Measurements from ENCODE around the gene CYP26A1. TPM values are rescaled to one million over a fixed set of nuclear protein-coding genes. Genes with fewer than 3 reads are reported as not detected.

CYP26A1 gene
- total RNA-seq, 1 experiment from 2014 or later = 0.24 TPM

DNA sequence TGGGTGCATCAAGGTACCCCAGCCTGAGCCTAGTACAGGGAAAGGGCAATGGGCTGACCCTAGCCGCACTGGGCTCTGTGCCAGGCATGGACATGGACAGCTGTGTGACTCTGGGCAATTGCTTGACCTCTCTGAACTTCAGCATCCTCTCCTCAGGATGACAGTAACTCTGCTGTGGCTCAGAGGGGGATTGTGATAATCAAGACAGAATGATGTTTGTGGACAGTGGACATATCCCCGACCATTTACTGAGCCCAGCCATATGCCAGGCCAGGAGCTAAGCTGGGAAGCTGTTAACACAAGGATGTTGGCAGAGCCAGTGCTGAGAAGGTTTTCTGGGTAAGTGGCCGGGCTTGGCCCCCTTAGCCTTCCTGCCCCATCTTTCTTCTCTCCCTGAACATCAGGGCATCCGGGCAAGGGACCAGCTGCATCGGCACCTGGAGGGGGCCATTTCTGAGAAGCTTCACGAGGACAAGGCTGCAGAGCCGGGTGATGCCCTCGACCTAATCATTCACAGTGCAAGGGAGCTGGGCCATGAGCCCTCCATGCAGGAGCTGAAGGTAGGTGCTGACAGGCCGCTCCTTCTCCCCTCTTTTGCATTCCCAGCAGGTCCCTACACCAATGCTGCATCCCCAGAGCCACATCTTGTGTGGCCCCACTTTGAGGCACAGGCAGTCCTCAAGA is 9.6 kb upstream of the CYP26A1 start:
- DNase-seq (ENCODE audit: low spot score) = no peak
- in situ Hi-C loops (cut with HindIII; ENCODE audit: low sequenced_read_pairs) = no loop called here

DNA sequence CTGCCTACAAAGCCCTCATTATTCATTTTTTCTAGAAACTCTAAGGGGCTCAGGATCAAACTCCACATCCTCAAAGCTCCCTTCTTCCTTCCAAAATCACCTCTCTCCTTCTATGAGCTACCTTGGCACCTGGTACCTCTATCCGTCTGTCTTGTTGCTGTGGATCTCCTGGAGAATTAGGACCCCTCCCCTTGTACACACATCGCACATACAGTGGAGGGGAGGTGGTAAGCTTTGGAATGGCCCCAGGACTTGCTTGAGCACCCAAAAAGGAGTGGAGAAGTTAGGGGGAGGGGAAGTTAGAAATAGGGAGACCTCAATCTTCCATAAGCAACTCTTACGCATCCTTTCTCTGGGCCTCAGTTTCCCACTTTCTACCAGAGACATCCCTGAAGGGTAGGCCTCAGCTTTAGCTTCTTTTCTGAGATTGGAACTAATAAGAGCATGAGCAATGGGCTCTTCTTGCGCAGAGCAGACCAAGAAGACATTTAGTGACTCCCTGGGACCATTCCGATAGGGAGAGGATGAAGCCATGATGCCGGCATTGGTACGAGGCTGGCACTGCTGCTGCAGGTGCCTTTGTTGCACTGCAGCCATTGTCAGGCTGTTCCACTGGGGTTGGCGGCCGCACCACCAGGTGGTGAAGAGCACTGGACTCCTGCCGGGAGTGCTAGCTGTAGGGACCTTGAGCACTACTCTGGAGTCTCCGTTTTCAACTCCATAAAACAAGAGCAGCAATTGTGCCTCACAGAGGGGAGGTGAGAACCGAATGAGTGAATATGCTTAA is 8.6 kb upstream of the CYP26A1 start:
- no peak for DNase-seq (ENCODE audit: low spot score)
- in situ Hi-C loops (cut with HindIII; ENCODE audit: low sequenced_read_pairs) = no loop called here

DNA sequence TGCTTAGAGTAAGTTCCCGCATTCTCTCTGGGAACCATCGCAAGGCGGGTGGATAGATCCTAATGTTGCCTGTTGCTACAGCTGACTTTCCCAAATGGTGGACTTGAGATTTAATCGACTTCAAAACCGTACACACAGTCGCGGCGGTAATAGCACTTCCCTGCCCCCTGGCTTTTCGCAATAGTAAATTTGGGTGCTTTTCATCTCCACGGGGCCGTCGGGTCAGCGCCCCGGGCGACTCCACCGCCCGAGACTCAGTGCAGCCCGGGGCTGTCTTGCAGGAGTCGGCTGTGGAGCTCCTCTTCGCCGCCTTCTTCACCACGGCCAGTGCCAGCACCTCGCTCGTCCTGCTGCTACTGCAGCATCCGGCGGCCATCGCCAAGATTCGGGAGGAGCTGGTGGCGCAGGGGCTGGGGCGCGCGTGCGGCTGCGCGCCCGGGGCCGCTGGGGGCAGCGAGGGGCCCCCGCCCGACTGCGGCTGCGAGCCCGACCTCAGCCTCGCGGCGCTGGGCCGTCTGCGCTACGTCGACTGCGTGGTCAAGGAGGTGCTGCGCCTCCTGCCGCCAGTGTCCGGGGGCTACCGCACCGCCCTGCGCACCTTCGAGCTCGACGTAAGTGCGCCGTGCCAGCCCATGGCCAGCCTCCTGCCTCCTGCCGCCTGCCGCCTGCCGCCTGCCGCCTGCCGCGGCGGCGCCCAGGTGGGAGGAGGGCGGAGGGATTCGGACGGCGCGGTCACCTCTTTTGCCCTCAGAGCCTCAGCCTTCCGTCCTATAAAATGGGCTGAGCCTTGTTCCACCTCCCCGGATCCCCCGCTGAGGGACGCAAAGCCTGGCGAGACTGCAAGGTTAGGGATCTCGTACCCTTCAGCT is 7.8 kb upstream of the CYP26A1 start:
- in situ Hi-C loops (cut with HindIII; ENCODE audit: low sequenced_read_pairs) = no loop called here
- no peak for DNase-seq (ENCODE audit: low spot score)

DNA sequence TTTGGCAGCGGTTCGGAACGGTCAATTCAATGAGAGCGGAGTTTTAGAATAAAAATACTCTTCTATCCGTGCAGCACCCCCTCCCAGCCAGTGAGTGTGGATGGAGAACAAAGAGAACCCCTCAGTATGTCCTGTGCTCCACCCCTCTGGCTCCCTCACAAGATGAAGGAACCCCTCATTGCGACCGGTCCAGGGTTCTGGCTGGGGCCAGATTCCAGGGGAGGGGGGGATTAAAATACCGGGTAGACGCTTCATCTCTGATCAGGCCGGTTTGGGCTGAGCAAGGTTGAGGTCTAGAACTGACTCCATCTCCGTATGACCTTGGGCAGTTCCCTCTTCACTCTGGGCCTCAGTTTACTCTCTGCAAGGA is 7.2 kb upstream of the CYP26A1 start:
- DNase-seq (ENCODE audit: low spot score) = no peak
- in situ Hi-C loops (cut with HindIII; ENCODE audit: low sequenced_read_pairs) = no loop called here

DNA sequence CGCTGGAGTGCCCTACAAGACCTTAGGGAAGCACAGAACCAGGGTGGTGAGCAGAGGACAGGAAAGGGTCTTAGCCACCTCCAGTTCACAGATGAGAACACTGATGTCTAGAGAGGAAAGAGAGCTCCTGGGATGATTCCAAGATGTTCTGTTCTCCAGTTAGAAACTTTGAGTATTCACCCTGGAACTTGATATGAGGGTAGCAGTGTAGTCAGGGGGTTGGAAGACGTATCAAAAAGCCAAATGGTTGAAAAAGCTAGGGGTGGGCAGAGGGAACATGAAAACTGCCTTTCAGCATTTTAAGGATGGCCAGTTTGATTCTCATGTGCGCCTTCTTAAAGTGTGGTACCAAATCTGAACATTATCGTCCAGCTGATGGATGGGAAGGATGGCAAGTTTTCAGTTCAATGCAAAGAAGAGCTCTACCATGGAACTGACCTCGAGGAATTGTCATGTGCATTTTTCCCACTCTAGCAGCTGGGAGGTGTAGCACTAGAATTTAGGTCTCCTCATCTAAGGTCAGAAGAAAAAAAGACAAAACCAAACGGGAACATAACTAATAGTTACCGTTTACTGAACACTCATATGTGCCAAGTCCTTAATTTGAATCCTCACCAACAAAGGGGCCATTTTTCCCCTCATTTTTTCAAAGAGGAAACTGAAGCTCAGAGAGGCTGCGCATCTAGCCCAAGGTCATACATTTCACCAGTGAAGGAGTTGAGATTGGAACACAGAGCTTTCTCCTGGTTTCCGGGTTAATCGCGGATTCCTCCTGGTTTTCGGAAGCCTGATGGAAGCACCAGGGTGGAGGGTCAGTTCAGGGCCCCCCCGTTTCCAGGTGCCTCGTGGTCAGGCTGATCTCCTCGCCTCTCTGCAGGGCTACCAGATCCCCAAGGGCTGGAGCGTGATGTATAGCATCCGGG is 6.0 kb upstream of the CYP26A1 start:
- DNase-seq (ENCODE audit: low spot score) = no peak
- in situ Hi-C loops (cut with HindIII; ENCODE audit: low sequenced_read_pairs) = no loop called here

DNA sequence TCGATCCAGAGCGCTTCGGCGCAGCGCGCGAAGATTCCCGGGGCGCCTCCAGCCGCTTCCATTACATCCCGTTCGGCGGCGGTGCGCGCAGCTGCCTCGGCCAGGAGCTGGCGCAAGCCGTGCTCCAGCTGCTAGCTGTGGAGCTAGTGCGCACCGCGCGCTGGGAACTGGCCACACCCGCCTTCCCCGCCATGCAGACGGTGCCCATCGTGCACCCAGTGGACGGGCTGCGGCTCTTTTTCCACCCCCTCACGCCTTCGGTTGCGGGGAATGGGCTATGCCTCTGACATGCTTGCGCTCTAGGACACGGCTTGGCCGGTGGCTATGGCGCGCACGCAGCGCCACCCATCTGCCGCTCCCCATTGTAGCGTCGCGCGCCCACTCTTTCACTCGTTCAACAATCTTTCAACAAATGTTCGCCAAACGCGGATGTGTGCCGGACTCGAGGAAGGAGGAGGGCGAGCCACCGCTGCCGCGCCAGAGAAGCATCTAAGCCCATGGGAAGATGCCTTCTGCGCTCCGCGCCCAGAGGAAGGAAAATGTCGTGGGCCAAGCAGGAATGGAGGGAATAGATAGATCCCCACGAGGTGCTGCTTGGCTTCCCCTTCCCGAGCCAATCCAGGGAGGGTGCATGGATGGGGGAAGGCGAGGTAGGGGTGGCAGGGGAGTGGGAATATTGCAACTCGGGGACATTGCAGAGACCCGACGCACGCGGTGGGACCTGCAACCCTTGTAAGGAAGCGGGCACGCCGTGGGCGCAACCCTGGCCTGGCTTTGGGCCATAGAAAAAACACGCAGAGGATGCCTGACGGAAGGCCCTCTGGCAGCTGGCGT is 5.1 kb upstream of the CYP26A1 start:
- in situ Hi-C loops (cut with HindIII; ENCODE audit: low sequenced_read_pairs) = no loop called here
- DNase-seq (ENCODE audit: low spot score) = no peak

DNA sequence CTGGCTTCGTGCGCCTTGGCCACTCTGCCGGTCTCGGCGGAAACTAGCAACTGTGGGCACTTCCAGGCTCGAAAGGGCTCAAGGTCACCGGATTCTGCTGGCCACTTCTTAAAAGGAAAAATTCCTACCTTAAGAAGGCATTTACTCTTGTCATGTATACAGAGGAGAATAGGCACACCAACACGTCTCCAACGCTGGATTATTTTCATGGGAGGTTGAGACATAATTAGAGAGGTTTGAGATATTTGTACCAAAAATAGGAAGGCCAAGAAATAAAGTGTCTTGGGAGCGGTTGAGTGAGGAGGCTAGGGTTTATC is 4.5 kb upstream of the CYP26A1 start:
- in situ Hi-C loops (cut with HindIII; ENCODE audit: low sequenced_read_pairs) = no loop called here
- no peak for DNase-seq (ENCODE audit: low spot score)

DNA sequence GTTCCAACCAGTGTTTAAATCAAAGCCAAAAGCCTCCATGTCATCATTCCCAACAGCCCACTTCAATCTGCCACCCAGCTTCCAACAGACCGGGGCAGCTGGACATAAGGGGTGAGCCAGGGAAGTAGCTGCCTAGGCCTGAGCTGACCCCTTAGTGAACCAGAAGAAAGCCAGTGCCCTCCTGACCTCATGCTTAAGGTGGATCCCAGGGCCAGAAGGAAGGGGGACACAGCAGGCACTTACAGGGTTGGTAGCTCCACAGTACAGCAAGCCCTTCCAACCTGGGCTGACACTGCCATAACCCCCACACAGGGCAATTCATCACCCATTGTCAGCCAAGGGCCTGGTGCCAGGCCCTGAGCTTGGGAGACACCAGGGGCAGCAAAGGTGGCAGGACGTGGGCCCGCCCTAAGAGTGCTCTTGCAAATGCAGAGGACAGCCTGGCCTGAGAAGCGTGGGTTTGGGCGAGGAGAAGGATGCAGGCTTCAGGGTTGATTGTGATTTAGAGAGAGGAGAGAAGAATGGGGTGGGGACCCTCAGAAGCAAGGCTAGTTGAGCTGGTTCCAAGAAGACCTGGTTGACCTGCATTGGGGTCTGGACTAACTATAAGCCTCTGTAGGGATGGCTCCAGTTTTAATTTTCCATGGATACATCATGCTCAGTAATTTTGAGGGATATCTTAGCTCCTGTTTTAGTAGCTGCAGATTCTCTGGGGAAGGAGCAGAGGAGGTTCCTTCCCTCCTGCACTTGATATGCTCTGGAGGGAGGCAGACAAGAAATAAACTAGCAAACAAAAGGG is 3.1 kb upstream of the CYP26A1 start:
- DNase-seq (ENCODE audit: low spot score) = no peak
- in situ Hi-C loops (cut with HindIII; ENCODE audit: low sequenced_read_pairs) = no loop called here

DNA sequence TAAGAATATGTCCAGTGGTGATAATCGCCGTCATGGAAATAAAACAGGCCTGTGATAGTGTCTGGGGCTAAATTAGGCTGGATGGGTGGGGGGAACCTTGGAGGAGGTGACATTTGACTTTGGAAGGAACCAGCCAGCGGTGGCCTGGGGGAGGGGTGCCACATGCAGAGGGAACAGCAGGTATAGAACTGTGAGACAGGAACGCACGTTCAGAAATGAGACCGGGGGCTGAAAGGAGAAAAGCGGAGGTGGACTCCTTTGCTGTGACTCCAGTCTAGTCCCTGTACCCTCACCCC is 2.6 kb upstream of the CYP26A1 start:
- in situ Hi-C loops (cut with HindIII; ENCODE audit: low sequenced_read_pairs) = no loop called here
- no peak for DNase-seq (ENCODE audit: low spot score)

DNA sequence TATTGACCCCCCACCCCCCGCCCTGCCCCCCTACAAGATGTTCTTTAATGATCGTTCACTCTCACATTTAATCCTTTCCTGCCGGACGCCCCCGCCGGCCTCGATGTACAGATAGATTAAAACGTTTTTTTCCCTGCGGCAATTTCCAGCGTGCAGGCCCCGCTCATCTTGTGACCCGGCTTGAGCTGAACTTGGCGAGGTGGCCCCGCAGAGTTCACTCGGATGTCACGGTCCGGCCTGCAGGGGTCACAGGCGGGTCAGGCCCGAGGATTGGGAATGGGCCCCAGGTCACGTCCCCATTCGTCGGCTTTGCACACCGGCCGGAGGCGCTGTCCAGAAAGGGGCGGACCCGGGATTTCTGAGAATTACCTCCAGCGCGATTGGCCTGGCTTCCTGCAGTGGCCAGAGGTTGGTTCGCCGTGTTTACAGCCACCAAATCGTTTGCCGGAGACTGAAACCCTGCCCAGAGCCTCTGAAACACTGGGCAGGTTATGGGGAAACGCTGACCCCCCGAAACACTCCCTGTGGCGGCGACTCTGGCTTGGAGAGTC is 1.9 kb upstream of the CYP26A1 start:
- DNase-seq (ENCODE audit: low spot score) = no peak
- in situ Hi-C loops (cut with HindIII; ENCODE audit: low sequenced_read_pairs) = no loop called here

DNA sequence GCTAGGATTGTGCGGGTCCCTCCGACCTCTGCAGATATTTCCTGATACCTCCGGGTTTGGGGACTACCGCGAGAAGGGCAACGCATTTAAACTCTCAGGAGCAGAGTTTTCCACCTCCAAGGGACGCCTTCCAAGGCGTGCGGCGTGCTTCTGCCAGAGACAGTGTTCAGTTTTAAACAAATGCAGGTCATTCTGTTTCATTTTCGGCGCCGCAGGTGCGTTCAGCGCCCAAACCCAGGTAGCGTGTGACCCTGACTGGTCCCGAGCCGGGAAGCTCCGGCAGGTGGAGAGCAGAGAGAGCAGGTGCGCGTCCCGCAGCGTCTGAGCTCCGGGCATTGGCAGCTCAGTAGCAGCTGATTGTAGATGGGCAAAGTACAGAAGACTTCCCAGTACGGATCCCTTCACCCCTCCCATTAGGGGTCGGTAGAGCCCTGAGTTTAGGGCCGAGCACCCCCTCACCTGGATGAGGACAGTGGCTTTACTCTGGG is 1.4 kb upstream of the CYP26A1 start:
- in situ Hi-C loops (cut with HindIII; ENCODE audit: low sequenced_read_pairs) = no loop called here
- DNase-seq (ENCODE audit: low spot score) = no peak

DNA sequence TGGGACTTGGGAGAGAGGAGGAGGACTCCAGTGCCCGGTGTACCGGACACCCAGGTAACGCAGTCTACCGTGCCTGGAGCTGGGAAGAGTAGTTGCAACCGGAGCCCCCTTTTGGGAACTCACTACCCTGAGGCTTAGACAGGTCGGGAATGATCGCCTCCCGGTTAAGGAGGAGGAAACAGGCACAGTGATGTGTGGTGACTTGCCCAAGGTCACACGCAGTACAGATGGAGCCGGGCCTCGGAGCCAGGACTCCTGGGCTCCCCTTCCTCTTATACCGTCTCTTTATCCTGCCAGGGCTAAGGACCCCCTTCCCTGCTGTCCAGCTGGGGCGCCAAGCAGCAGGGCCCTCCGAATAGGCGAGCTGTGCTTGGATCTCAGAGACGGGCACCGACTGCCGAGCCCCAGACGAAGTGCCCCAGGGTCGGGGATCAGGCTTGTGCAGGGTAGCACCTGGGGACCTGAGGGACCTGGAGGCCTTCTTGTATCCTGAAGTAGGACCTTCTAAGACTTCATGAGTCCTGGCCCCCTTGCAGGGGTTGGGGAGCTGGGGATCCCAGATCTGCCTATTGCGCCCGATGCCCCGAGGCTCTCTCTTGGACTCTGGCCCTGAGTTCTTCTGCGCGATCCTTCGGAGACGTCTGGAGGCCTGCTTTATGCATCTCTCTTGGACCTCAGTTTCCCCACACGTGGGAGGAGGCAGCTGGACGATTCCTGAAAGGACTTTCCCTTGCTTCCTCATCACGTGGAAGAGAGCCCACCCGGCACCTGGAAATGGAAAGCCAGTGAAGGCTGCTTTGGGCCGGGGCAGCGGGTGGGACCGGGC is 767 bp upstream of the CYP26A1 start:
- in situ Hi-C loops (cut with HindIII; ENCODE audit: low sequenced_read_pairs) = no loop called here

DNA sequence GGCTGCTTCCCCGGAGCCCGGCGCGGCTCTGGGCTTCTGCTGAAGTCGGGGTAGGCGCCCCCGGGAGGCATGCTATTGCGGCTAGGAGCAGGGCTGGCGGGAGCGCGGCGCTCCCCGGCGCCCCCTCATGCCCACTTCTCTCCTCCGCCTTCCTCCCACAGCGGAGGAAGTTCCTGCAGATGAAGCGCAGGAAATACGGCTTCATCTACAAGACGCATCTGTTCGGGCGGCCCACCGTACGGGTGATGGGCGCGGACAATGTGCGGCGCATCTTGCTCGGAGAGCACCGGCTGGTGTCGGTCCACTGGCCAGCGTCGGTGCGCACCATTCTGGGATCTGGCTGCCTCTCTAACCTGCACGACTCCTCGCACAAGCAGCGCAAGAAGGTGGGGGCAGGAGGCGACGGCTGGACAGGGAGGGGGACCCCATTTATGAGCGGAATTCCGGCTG is 479 bp downstream of the CYP26A1 start:
- in situ Hi-C loops (cut with HindIII; ENCODE audit: low sequenced_read_pairs) = no loop called here
- no peak for DNase-seq (ENCODE audit: low spot score)

More for the DNA sequence above, 767 bp upstream of the CYP26A1 start:
- no peak for DNase-seq (ENCODE audit: low spot score)

DNA sequence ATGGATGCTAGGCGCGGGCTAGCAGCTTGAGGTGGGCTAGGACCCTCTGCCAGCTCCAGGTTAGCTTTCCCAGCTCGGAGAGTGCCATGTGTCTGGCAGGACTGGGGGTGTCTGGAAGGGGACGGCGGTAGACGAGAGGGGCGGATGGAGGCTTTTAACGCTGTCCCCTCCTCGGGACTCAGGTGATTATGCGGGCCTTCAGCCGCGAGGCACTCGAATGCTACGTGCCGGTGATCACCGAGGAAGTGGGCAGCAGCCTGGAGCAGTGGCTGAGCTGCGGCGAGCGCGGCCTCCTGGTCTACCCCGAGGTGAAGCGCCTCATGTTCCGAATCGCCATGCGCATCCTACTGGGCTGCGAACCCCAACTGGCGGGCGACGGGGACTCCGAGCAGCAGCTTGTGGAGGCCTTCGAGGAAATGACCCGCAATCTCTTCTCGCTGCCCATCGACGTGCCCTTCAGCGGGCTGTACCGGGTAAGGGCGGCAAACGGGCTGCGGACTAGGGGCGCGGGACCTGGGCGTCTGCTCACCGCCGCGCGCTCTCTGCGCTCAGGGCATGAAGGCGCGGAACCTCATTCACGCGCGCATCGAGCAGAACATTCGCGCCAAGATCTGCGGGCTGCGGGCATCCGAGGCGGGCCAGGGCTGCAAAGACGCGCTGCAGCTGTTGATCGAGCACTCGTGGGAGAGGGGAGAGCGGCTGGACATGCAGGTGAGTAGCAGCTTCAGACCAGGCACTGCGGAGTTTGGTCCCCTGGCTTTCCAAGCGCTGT is 1.1 kb downstream of the CYP26A1 start:
- DNase-seq (ENCODE audit: low spot score) = no peak
- in situ Hi-C loops (cut with HindIII; ENCODE audit: low sequenced_read_pairs) = no loop called here

DNA sequence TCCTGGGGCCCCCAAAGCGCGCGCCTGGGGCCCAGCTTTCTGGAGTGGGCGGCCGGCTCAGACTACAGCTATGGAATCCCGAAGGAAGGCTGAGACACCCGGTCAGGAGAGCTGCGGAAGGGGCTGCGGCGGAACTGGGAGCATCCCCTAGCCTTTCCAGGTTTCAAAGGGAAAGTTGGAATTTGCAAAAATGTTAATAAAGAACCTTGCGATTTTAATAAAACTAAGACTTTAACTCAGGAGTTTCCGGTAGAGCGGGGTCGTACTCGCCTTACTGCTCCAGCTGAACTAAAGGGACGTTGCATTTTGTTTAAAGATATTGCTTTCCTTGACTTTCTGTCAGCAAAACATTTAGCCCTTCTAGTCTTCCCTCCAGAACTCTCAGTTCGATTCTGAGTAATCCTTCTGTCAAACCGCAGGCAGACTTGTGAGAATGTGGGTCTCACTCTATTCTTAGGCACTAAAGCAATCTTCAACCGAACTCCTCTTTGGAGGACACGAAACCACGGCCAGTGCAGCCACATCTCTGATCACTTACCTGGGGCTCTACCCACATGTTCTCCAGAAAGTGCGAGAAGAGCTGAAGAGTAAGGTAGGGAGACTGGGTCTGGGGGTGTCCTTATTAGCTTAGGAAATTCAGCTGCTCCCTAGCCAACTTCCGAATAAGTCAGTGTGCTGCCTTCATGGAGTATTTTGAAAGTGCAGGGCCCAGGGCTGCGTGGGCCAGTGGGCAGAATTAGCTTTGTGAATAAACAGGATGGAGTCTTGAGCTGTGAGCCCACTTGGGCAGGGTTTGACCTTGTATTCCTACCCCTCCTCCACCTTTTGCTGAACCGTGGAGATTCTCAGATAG is 1.9 kb downstream of the CYP26A1 start:
- in situ Hi-C loops (cut with HindIII; ENCODE audit: low sequenced_read_pairs) = no loop called here
- no peak for DNase-seq (ENCODE audit: low spot score)

Data from G401 (cell line).